OCI-LY3 (cell line): ENCODE results near the gene CHGA.

Source experiments
- H2AFZ ChIP-seq: fragments of 200-600, 300-600 bp; shearing (Covaris generic); 2 replicates; pipeline ENCODE4 v1.6.0; 2014; ENCODE audit warnings: antibody characterized with exemption, low read depth, low read length
- H3K27ac ChIP-seq: fragments of 200-600, 300-600 bp; sonication (generic); 2 replicates; pipeline ENCODE4 v1.5.1; 2014; ENCODE audit warnings: mild to moderate bottlenecking, low read length, moderate library complexity, mixed read lengths
- H3K27me3 ChIP-seq: fragments of 200-600, 300-600 bp; sonication (generic); 2 replicates; pipeline ENCODE4 v1.6.1; 2014; ENCODE audit warnings: low read depth, low read length, mixed read lengths
- H3K36me3 ChIP-seq: fragments of 200-600, 300-600 bp; sonication (generic); replicated peaks from 2 replicates; pipeline ENCODE3; 2014; ENCODE audit warnings: low read depth, low read length, mixed read lengths
- H3K4me1 ChIP-seq: fragments of 300-600, 200-600 bp; sonication (generic); 2 replicates; pipeline ENCODE4 v1.6.1; 2014; ENCODE audit warnings: low read length, mixed read lengths
- H3K4me2 ChIP-seq: fragments of 200-600, 300-600 bp; sonication (generic); 2 replicates; pipeline ENCODE4 v1.6.1; 2014; ENCODE audit warnings: low read length, mixed read lengths
- H3K4me3 ChIP-seq: fragments of 300-600, 200-600 bp; sonication (generic); 2 replicates; pipeline ENCODE4 v1.5.1; 2014; ENCODE audit warnings: antibody characterized with exemption, mild to moderate bottlenecking, low read length, moderate library complexity
- H3K79me2 ChIP-seq: fragments of 300-600, 200-600 bp; shearing (Covaris generic); 2 replicates; pipeline ENCODE4 v1.6.1; 2014; ENCODE audit warnings: mild to moderate bottlenecking, low read length, mixed read lengths
- H3K9ac ChIP-seq: fragments of 300-600, 200-600 bp; shearing (Covaris generic); 2 replicates; pipeline ENCODE4 v1.6.0; 2014; ENCODE audit warnings: mild to moderate bottlenecking, low read length, moderate library complexity
- H3K9me3 ChIP-seq: fragments of 200-600, 300-600 bp; shearing (Covaris generic); 2 replicates; pipeline ENCODE4 v1.6.1; 2014; ENCODE audit warnings: low read length, mixed read lengths; ENCODE audit not compliant: insufficient read depth
- H4K20me1 ChIP-seq: fragments of 200-600, 300-600 bp; sonication (generic); 2 replicates; pipeline ENCODE4 v1.6.1; 2016; ENCODE audit warnings: low read length, mixed read lengths; ENCODE audit not compliant: insufficient read depth
- EZH2phosphoT487 ChIP-seq: fragments of 200-600 bp; shearing (Covaris generic); IDR thresholded peaks from 2 replicates; pipeline ENCODE4 v1.6.1; 2018; ENCODE audit warnings: antibody characterized with exemption, mixed run types, low read depth
- TF ChIP-seq, protein P1 (sequence below): fragments of 200-600, 300-600 bp; sonication (generic); IDR thresholded peaks from 2 replicates; pipeline ENCODE4 v1.5.1; 2014; ENCODE audit warnings: antibody characterized with exemption, low read length, low read depth

Gene CHGA

GRCh38 chr14:92960706-92961566, 38.0 kb downstream of the CHGA start:
- Histone ChIP-seq H3K27me3 (no peaks in the 10 kb centered on the region), H3K27ac (no peak overlapping the region), H3K4me1 (no peaks in the 10 kb centered on the region), H3K4me3 (no peak overlapping the region), H3K9ac (no peak overlapping the region), H3K4me2 (no peak overlapping the region), H3K36me3 (no peaks in the 10 kb centered on the region), H2AFZ (no peak overlapping the region), H4K20me1 (no peaks in the 10 kb centered on the region), H3K9me3 (no peaks in the 10 kb centered on the region), H3K79me2 (no peaks in the 10 kb centered on the region)
- TF ChIP-seq, protein P1, sequence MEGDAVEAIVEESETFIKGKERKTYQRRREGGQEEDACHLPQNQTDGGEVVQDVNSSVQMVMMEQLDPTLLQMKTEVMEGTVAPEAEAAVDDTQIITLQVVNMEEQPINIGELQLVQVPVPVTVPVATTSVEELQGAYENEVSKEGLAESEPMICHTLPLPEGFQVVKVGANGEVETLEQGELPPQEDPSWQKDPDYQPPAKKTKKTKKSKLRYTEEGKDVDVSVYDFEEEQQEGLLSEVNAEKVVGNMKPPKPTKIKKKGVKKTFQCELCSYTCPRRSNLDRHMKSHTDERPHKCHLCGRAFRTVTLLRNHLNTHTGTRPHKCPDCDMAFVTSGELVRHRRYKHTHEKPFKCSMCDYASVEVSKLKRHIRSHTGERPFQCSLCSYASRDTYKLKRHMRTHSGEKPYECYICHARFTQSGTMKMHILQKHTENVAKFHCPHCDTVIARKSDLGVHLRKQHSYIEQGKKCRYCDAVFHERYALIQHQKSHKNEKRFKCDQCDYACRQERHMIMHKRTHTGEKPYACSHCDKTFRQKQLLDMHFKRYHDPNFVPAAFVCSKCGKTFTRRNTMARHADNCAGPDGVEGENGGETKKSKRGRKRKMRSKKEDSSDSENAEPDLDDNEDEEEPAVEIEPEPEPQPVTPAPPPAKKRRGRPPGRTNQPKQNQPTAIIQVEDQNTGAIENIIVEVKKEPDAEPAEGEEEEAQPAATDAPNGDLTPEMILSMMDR, result no peak
- no peak for TF ChIP-seq EZH2phosphoT487

- Histone ChIP-seq H3K36me3 (no peaks in the 10 kb centered on the region), H3K4me3 (no peak overlapping the region), H3K27me3 (no peaks in the 10 kb centered on the region), H3K79me2 (no peaks in the 10 kb centered on the region), H3K4me2 (no peak overlapping the region), H4K20me1 (no peaks in the 10 kb centered on the region), H3K27ac (no peak overlapping the region), H3K9me3 (no peaks in the 10 kb centered on the region), H2AFZ (no peak overlapping the region), H3K4me1 (no peaks in the 10 kb centered on the region), H3K9ac (no peak overlapping the region)
- TF ChIP-seq, protein P1, result no peak
- TF ChIP-seq EZH2phosphoT487, result no peak
Observed at GRCh38 chr14:92961567-92961855, 38.6 kb downstream of the CHGA start.

DNA sequence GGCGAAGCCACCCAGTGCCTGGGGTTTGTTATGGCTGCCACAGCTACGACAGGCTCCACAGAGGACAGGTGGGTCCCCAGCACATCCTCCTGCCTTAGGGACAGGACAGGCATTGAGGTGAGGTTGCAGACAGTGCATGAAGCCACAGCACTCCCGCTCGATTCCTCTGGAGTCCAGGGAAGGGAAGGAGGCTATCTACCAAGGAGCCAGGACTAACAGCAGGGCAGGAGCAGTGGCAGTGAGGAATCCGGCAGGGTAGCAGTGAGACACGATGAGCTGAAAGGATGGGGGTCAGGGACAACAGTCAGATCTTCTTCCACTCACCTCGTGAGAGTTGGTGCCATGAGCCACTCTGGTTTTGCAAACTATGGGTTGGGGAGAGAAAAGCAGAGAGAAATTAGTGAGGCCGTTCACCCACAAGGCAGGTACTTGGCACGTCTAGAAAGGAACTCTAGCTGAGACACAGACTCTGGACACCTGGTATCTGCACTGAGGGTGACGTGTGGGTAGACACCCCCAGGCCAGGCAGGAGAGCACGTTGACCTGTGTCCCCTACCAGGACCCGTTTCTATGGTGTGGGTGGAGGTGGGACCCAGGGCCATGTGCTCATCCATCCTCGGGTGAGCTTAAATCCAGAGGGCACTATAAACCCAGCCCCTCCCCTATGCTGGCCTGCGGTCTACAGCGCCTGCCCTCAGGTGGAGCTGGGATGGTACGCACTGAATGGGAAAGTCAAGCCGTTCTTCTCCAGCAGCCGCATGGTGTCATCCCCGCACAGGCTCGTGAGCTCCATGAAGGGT, 39.3 kb downstream of the CHGA start:
- Histone ChIP-seq H3K4me1 (no peaks in the 10 kb centered on the region), H3K4me3 (no peak overlapping the region), H2AFZ (no peak overlapping the region), H4K20me1 (no peaks in the 10 kb centered on the region), H3K27me3 (no peaks in the 10 kb centered on the region), H3K4me2 (no peak overlapping the region), H3K9ac (no peak overlapping the region), H3K36me3 (no peaks in the 10 kb centered on the region), H3K79me2 (no peaks in the 10 kb centered on the region), H3K9me3 (no peaks in the 10 kb centered on the region), H3K27ac (no peak overlapping the region)
- TF ChIP-seq EZH2phosphoT487, result no peak
- TF ChIP-seq, protein P1, result no peak

- no peak overlapping the region for H3K4me2 ChIP-seq
- no peak overlapping the region for H2AFZ ChIP-seq
- H3K27ac ChIP-seq, result no peak overlapping the region
- no peaks in the 10 kb centered on the region for H3K36me3 ChIP-seq
- H3K4me1 ChIP-seq, result no peaks in the 10 kb centered on the region
- TF ChIP-seq EZH2phosphoT487, result no peak
- TF ChIP-seq, protein P1, result no peak
- H3K79me2 ChIP-seq, result no peaks in the 10 kb centered on the region
- no peaks in the 10 kb centered on the region for H3K9me3 ChIP-seq
- H3K4me3 ChIP-seq, result no peak overlapping the region
- H3K9ac ChIP-seq, result no peak overlapping the region
- no peaks in the 10 kb centered on the region for H3K27me3 ChIP-seq
- no peaks in the 10 kb centered on the region for H4K20me1 ChIP-seq
Observed at GRCh38 chr14:92962831-92963095, 39.8 kb downstream of the CHGA start.
